Sigmoid colon (tissue), 4 donors: Measurements from ENCODE around the gene EIF1B.
A peak's percentile ranks its signal among the peaks of the same experiment; 100 is the strongest.

Experiments
- CTCF ChIP-seq, 4 experiments: fragments of 450-650 bp in 3 of 4; fragments of 200-600 bp in 1 of 4; IDR thresholded peaks; one replicate each; pipeline ENCODE4 v1.5.1; 2016 to 2019; ENCODE audit warnings: antibody characterized with exemption in 4 of 4, mild to moderate bottlenecking in 3 of 4, moderate library complexity in 2 of 4
- POLR2A ChIP-seq, 2 donors: fragments of 450-650 bp; IDR thresholded peaks; one replicate each; pipeline ENCODE4 v1.6.1; 2016; ENCODE audit warnings: antibody characterized with exemption in 2 of 2, mild to moderate bottlenecking in 2 of 2, moderate library complexity in 2 of 2
- POLR2AphosphoS5 ChIP-seq, 4 donors: sonication (generic); formaldehyde crosslinking; IDR thresholded peaks; one replicate each; pipeline ENCODE4 v1.6.1; 2017; ENCODE audit warnings: antibody characterized with exemption in 4 of 4

DNA sequence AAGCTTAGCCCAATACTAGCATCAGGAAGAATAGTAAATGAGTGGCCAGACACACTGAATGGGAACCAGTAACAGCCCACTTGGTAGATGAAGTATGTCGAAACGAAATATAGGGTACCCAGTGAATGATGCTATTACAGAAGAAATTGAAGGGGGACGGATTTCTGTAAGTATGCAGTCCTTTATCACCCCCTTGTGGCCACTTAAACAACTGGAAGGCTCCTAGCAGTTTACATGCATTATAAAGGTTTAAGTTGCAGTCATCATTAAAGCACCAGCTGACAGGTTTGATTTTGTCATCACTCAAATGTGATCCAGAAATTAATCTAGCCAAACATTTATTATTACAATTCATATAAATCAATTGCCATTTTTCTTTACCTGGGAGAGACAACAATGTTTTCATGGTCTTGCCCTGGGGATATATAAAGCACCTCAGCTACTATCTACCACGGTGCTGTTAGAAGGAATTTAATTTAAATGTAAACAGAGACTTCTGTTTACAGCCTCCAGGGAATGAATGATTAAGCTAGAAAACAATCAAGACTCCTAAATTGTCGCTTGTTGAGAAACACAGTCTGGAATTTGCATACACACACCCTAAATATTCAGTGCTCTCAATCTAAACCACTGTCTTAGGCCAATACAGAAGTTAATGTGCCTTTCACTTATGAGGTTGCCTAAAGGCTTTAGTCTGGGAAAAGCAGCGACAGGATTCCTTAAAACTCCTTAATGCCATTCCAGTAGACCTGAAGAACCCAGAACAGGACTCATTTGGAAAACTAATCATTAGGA lies 7.8 kb downstream of the EIF1B start:
- TF ChIP-seq CTCF (IDR thresholded peaks at IDR 0.05) (peak; percentile 43 to 79 (median 56)), POLR2AphosphoS5 (IDR thresholded peaks at IDR 0.05) (no peak), POLR2A (IDR thresholded peaks at IDR 0.05) (no peak)
